PC-9 (cell line): ENCODE measurements around the gene FAHD1.

ENCODE experiments used
- EZH2 ChIP-seq: fragments of 200-600 bp; sonication (generic); IDR thresholded peaks from 2 replicates; pipeline ENCODE4 v1.8.0; 2017; ENCODE audit warnings: antibody characterized with exemption, low read depth
- TF ChIP-seq, protein P1 (sequence below): fragments of 200-600 bp; sonication (generic); conservative IDR thresholded peaks from 2 replicates; pipeline ENCODE4 v1.6.1; 2017; ENCODE audit warnings: mixed run types, antibody characterized with exemption, mild to moderate bottlenecking, moderate library complexity

DNA sequence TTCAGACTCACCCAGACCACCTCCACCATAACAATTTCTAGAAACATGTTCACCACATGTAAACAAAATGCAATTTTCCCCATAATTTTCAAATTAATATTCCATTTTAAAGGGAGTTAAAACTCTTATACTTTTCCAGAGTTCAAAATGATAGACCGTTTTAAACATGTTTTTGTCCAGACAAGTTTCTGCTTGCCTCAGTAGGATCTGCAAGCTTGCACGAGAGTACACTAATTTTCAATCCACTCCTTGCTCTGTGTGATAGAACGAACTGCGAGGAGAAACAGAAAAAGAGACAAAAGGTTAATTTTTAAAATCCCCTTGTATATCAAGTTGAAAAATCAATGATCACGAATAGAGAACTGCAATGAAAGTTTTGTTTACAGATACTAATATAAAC, 7.1 kb downstream of the FAHD1 start:
- no peak for TF ChIP-seq EZH2
- TF ChIP-seq, protein P1, sequence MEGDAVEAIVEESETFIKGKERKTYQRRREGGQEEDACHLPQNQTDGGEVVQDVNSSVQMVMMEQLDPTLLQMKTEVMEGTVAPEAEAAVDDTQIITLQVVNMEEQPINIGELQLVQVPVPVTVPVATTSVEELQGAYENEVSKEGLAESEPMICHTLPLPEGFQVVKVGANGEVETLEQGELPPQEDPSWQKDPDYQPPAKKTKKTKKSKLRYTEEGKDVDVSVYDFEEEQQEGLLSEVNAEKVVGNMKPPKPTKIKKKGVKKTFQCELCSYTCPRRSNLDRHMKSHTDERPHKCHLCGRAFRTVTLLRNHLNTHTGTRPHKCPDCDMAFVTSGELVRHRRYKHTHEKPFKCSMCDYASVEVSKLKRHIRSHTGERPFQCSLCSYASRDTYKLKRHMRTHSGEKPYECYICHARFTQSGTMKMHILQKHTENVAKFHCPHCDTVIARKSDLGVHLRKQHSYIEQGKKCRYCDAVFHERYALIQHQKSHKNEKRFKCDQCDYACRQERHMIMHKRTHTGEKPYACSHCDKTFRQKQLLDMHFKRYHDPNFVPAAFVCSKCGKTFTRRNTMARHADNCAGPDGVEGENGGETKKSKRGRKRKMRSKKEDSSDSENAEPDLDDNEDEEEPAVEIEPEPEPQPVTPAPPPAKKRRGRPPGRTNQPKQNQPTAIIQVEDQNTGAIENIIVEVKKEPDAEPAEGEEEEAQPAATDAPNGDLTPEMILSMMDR = no peak
